Astrocyte (in vitro differentiated cells and primary cell): ENCODE measurements around the gene TRIM8. TPM values are rescaled to one million over a fixed set of nuclear protein-coding genes. Genes with fewer than 3 reads are reported as not detected.

Experiments used
- DNase-seq: peaks from one replicate; pipeline ENCODE4 v3.0.0-alpha.2; 2010; ENCODE audit warnings: low read depth
- FAIRE-seq: peaks from 2 replicates; lab custom pipeline; 2011; peaks lifted over from hg19 to GRCh38; lab: Jason Lieb, UNC
- H2AFZ ChIP-seq: 2 replicates; pipeline ENCODE4 v1.6.0; 2012; ENCODE audit warnings: low read depth, low read length, inconsistent platforms
- H3K27ac ChIP-seq: 2 replicates; pipeline ENCODE4 v1.5.1; 2011; ENCODE audit warnings: low read depth, low read length, inconsistent platforms
- H3K27me3 ChIP-seq: 2 replicates; pipeline ENCODE4 v1.6.0; 2011; ENCODE audit warnings: low read length, inconsistent platforms; ENCODE audit not compliant: insufficient read depth
- H3K36me3 ChIP-seq: 2 replicates; pipeline ENCODE4 v1.5.1; 2011; ENCODE audit warnings: low read length, inconsistent platforms; ENCODE audit not compliant: insufficient read depth
- H3K4me1 ChIP-seq: 2 replicates; pipeline ENCODE4 v1.5.1; 2011; ENCODE audit warnings: low read length, inconsistent platforms; ENCODE audit not compliant: insufficient read depth
- H3K4me2 ChIP-seq: 2 replicates; pipeline ENCODE4 v1.6.0; 2012; ENCODE audit warnings: low read length, inconsistent platforms
- H3K4me3 ChIP-seq: 2 replicates; pipeline ENCODE4 v1.5.1; 2011; ENCODE audit warnings: low read depth, mild to moderate bottlenecking, low read length, inconsistent platforms; ENCODE audit not compliant: insufficient read depth
- H3K79me2 ChIP-seq: 2 replicates; pipeline ENCODE4 v1.6.0; 2012; ENCODE audit warnings: mild to moderate bottlenecking, low read length, inconsistent platforms; ENCODE audit not compliant: insufficient read depth
- H3K9ac ChIP-seq: 2 replicates; pipeline ENCODE4 v1.6.0; 2012; ENCODE audit warnings: mild to moderate bottlenecking, low read length, inconsistent platforms
- H3K9me3 ChIP-seq: 2 replicates; pipeline ENCODE4 v1.5.1; 2012; ENCODE audit warnings: low read depth, mild to moderate bottlenecking, low read length, inconsistent platforms; ENCODE audit not compliant: insufficient read depth
- H4K20me1 ChIP-seq: 2 replicates; pipeline ENCODE4 v1.6.0; 2012; ENCODE audit warnings: low read length, inconsistent platforms; ENCODE audit not compliant: insufficient read depth
- H3K27ac Mint-ChIP-seq: one replicate; pipeline ENCODE4 v1.8.0; 2021; ENCODE audit warnings: mild to moderate bottlenecking, mixed read lengths; ENCODE audit not compliant: unreplicated experiment
- H3K27me3 Mint-ChIP-seq: one replicate; pipeline ENCODE4 v1.8.0; 2021; ENCODE audit warnings: low read depth, mixed read lengths; ENCODE audit not compliant: unreplicated experiment
- H3K36me3 Mint-ChIP-seq: one replicate; pipeline ENCODE4 v1.8.0; 2021; ENCODE audit warnings: low read depth, mixed read lengths; ENCODE audit not compliant: unreplicated experiment
- H3K4me1 Mint-ChIP-seq: one replicate; pipeline ENCODE4 v1.8.0; 2021; ENCODE audit warnings: low read depth, mixed read lengths; ENCODE audit not compliant: unreplicated experiment
- H3K4me3 Mint-ChIP-seq: one replicate; pipeline ENCODE4 v1.8.0; 2021; ENCODE audit warnings: mild to moderate bottlenecking, moderate library complexity, mixed read lengths; ENCODE audit not compliant: unreplicated experiment
- H3K9me3 Mint-ChIP-seq: one replicate; pipeline ENCODE4 v1.8.0; 2021; ENCODE audit warnings: mild to moderate bottlenecking, mixed read lengths; ENCODE audit not compliant: unreplicated experiment
- CTCF ChIP-seq: IDR thresholded peaks from 2 replicates; pipeline ENCODE4 v1.5.1; 2011; ENCODE audit warnings: low read depth, mild to moderate bottlenecking, inconsistent platforms, low read length, moderate library complexity; ENCODE audit not compliant: insufficient read depth
- EZH2 ChIP-seq: IDR thresholded peaks from 2 replicates; pipeline ENCODE4 v1.6.1; 2012; ENCODE audit warnings: mild to moderate bottlenecking, low read length, inconsistent platforms; ENCODE audit not compliant: insufficient read depth
- total RNA-seq: library from RNA; stranded (reverse); gene quantifications from 2 replicates; pipeline ENCODE4 v1.2.1, GENCODE V29; 2021

Gene TRIM8
- total RNA-seq, 1 donor from 2014 or later: 117 TPM

- H2AFZ ChIP-seq: no peak overlapping the region
- no peaks in the 10 kb centered on the region for H4K20me1 ChIP-seq
- Mint-ChIP-seq H3K4me1 (peaks cover 48% of the 10 kb centered on the region), H3K4me3 (no peak overlapping the region), H3K36me3 (peaks cover 24% of the 10 kb centered on the region), H3K9me3 (no peaks in the 10 kb centered on the region), H3K27me3 (no peaks in the 10 kb centered on the region), H3K27ac (peak overlapping the region; percentile 27)
- FAIRE-seq: no peak
- H3K27me3 ChIP-seq: no peaks in the 10 kb centered on the region
- H3K4me3 ChIP-seq: no peak overlapping the region
- no peaks in the 10 kb centered on the region for H3K79me2 ChIP-seq
- DNase-seq: no peak
- H3K4me2 ChIP-seq: no peak overlapping the region
- no peak overlapping the region for H3K9ac ChIP-seq
- peaks cover 34% of the 10 kb centered on the region for H3K4me1 ChIP-seq
- TF ChIP-seq CTCF: no peak
- TF ChIP-seq EZH2: no peak
- no peak overlapping the region for H3K27ac ChIP-seq
- no peaks in the 10 kb centered on the region for H3K36me3 ChIP-seq
- H3K9me3 ChIP-seq: no peaks in the 10 kb centered on the region
Observed at GRCh38 chr10:102601639-102602038, 42.6 kb upstream of the TRIM8 start.

GRCh38 chr10:102602272-102603045 lies 41.8 kb upstream of the TRIM8 start:
- peaks cover 33% of the 10 kb centered on the region for H3K4me1 ChIP-seq
- H2AFZ ChIP-seq: no peak overlapping the region
- no peaks in the 10 kb centered on the region for H4K20me1 ChIP-seq
- TF ChIP-seq CTCF (no peak), EZH2 (no peak)
- peaks cover 23% of the 10 kb centered on the region for H3K36me3 Mint-ChIP-seq
- no peak overlapping the region for H3K27ac ChIP-seq
- no peak overlapping the region for H3K4me3 ChIP-seq
- no peaks in the 10 kb centered on the region for H3K27me3 Mint-ChIP-seq
- DNase-seq: no peak
- FAIRE-seq: no peak
- H3K9ac ChIP-seq: no peak overlapping the region
- no peak overlapping the region for H3K4me2 ChIP-seq
- no peak overlapping the region for H3K27ac Mint-ChIP-seq
- peaks cover 50% of the 10 kb centered on the region for H3K4me1 Mint-ChIP-seq
- H3K9me3 Mint-ChIP-seq: no peaks in the 10 kb centered on the region
- no peaks in the 10 kb centered on the region for H3K79me2 ChIP-seq
- no peak overlapping the region for H3K4me3 Mint-ChIP-seq
- H3K9me3 ChIP-seq: no peaks in the 10 kb centered on the region
- no peaks in the 10 kb centered on the region for H3K36me3 ChIP-seq
- no peaks in the 10 kb centered on the region for H3K27me3 ChIP-seq

GRCh38 chr10:102603946-102604345 lies 40.3 kb upstream of the TRIM8 start:
- H4K20me1 ChIP-seq: no peaks in the 10 kb centered on the region
- FAIRE-seq (no peak), DNase-seq (no peak)
- H3K27ac ChIP-seq: peak overlapping the region; percentile 63
- no peak overlapping the region for H2AFZ ChIP-seq
- H3K27me3 ChIP-seq: no peaks in the 10 kb centered on the region
- peaks cover 22% of the 10 kb centered on the region for H3K36me3 Mint-ChIP-seq
- no peaks in the 10 kb centered on the region for H3K9me3 ChIP-seq
- no peaks in the 10 kb centered on the region for H3K9me3 Mint-ChIP-seq
- H3K4me3 Mint-ChIP-seq: peak overlapping the region; percentile 80
- H3K4me1 Mint-ChIP-seq: peaks cover 46% of the 10 kb centered on the region
- H3K4me3 ChIP-seq: peak overlapping the region; percentile 9
- H3K4me2 ChIP-seq: peak overlapping the region; percentile 56
- peak overlapping the region; percentile 85 for H3K27ac Mint-ChIP-seq
- TF ChIP-seq EZH2: no peak
- no peaks in the 10 kb centered on the region for H3K27me3 Mint-ChIP-seq
- no peaks in the 10 kb centered on the region for H3K36me3 ChIP-seq
- peaks cover 33% of the 10 kb centered on the region for H3K4me1 ChIP-seq
- H3K79me2 ChIP-seq: no peaks in the 10 kb centered on the region
- H3K9ac ChIP-seq: no peak overlapping the region
